ENCODE measurements around the gene LRRK1.
A peak's percentile ranks its signal among the peaks of the same experiment; 100 is the strongest.

LRRK1 gene

DNA sequence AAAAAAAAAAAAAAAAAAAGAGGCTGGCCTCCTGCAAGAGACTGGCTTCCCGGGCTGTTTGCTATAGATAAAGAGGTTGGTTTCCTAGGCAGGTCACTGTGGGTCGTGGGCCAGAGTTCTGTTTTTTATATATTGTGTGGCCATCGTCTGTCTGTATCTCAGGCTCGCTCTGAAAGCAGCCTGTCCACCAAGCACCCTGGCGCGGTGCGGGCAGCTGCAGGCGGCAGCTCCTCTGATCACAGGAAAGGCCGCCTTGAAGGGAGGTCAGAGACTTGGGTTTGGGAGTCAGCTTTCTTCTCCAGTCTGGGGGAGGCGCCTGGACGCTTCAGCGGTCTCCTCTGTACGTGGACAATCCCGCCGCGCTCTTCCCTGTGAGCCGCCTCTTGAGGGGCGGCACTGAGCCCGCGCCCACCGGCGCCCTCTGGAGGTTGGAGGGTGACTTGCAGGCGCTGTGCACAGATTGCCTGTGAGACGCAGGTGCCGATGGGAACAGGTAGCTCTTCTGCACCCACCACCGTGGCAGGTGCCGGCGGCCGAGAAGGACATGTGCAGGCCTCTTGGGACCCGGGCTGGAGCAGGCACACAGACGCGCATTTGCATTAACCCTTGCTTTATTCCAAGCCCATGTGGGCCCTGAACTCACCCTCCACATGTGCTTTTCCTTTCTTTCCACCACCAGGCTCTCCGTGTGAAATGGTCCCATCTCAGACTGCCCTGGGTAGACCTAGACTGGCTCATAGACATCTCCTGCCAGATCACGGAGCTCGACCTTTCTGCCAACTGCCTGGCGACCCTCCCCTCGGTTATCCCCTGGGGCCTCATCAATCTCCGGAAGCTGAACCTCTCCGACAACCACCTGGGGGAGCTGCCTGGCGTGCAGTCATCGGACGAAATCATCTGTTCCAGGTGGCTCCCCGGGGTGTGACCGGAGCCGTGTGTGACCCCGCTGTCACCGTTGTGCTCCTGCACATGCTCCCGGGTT is 89.3 kb downstream of the LRRK1 start:
- DNase-seq, result peak; percentile 62 to 81 (median 72)

DNA sequence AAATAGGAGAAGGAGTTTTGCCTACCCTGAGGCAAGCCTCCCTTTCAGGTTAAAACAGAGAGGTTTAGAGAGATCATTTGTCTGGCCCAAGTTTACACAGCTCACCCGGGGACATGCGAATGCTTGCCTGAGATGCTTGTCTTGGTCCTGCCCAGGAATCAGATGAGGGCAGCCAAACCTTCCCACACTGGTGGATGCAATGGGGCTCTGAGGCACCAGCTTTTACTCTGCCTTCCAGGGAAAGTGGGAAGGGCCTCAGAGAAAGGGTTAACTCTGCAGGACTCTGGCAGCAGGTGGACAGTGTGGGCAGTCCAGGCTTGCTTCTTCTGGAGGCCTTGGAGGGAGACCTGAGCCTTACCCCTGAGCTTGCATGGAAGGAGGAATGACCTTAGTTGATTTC is 90.0 kb downstream of the LRRK1 start:
- no peak for DNase-seq

DNA sequence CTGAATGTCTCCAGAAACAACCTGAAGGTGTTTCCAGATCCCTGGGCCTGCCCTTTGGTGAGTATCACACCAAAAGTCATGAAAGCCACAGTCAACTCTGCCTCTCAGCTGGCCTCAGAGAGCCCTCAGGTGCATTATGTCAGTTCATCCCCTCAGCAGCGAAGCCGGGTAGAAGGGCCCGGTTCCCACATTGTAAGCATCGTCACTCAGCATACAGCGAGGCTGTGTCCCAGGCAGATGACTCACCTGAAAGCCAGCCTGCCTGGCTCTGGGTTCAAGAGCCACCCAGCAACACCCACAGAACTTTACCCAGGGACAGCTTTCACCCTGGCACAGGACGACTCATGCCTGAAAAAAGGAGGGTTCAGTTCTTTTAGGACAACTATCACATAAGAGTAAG is 91.6 kb downstream of the LRRK1 start:
- no peak for DNase-seq

DNA sequence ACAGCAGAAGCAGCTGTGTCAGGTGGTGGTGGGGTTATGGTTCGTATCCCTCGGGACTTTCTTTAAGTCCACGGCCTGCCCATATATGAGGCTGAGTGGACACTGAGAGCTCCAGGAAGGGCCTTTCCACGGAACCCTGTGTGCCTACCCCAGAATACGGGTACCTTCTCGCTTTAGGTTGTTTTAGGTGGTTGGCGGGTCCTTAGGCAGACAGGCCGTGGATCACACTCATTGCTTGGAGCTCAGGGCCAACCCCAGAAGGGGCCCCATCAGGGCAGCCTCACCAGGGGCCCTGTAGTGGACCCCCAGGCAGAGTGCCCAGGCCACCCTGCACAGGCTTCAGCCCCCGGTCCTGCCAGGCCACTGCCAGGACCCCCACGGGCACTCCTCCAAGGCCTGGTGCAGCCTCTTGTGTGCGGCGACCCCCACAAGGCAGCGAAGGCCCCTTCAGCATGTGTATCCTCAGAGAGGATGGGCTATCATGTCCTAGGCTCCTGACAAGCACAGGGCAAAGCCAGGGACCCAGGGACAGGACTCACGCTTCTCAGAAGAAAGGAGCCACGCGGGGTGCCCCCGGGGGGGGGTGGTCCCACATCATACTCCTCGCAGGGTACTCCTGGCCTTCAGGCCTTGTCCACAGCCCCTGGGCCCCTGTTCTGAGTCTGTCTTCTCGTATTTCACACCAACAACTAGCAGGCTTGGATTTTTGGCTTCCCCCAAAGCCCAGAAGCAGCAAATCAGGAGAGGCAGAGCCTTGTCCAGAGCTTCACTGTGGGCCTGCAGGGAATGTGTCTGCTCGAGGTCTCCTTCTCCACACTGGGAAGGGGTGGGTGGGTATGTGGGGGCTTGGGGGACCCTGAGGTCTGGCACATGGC is 93.4 kb downstream of the LRRK1 start:
- no peak for DNase-seq

DNA sequence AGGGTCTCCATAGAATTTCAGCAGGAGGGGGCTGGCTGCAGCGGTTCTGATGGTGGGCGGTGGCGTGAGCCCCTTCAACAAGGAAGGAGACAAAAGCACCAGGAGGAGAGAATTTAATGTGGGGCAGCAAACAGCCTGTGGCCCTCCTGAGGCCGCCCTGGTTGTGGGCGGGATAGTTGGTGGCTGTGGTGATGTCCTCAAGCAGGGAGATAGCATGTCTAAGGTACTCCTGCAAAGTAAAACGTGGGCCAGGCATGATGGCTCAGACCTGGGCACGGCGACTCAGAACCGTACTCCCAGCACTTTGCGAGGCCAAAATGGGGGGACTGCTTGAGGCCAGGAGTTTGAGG is 94.0 kb downstream of the LRRK1 start:
- DNase-seq, result no peak

DNA sequence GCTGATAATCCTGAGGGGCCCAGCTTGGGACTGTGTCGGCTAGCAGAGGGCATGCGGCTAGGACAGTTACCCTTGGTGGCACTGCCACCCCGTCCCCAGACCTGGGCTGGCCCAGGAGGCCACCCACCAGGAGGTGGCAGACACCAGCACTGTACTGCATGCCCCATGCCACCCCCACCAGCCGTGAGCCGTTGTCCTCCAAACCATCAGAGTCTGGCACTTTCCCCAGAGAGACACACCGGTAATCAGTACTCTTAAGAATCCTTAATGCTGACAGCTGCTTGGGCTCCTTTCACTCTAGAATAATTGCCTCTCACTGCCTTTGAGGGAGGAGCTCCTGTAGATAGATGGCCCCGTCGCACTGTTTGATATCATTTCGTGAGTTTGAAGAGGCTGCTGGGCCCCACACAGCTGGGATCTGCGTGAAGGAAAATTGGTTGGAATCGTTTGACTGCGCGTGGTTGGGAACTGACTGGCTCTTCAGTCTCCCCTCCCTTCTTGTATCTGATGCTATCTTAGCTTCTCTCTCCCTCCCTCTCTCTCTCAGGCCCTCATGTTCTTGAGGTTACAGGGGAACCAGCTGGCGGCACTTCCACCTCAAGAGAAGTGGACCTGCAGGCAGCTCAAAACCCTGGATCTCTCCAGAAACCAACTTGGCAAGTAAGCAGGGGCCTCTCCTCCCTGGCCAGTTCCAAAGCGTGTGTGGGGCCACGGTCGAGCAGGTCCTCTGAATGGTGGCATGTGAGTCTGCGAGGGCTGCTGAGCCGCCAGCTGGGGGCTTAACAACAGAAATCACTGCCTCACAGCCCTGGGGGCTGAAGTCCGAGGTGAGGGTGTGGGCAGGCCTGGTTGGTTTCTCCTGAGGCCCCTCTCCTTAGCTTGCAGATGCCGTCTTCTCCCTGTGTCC is 94.9 kb downstream of the LRRK1 start:
- DNase-seq, result no peak

DNA sequence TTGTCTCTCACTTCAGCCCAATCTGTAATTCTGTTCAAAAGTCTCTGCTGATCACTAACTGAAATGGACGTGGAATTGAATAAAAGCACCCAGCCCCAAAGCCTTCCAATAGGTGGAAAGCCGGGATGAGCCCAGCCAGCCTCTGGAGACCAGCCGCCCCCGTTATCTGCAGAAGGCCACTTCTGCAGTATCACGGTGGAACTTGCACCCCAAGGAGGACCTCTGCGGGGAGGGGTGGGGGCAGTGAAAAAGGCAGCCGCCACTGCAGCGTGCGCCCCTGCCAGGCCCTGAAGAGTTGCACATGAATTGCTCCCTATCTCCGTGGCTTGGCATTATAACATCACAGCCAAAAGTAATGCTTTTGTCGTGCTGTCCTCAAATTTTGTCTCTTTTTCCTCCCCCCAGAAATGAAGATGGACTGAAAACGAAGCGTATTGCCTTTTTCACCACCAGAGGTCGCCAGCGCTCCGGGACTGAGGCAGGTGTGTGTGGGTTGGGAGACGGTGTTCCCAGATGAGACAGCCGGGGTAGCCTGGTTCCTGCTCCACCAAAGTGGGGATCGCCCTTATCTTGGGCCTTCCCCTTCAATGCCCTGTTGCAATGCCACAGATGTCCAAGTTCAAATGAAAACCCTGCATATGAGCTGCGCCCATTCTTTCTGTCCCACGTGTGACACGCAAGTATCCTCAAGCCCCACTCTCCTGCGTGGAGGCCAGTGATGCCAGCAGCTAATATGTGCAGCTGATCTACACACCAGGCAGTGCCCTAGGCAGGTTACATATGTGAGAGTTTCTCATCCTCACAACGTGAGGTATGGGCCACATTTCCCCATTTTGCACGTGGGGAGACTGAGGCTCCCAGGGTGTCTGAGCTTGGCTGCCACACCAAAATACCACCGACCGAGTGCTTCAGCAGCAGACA is 96.0 kb downstream of the LRRK1 start:
- DNase-seq, result peak; percentile 19 to 53 (median 42)

DNA sequence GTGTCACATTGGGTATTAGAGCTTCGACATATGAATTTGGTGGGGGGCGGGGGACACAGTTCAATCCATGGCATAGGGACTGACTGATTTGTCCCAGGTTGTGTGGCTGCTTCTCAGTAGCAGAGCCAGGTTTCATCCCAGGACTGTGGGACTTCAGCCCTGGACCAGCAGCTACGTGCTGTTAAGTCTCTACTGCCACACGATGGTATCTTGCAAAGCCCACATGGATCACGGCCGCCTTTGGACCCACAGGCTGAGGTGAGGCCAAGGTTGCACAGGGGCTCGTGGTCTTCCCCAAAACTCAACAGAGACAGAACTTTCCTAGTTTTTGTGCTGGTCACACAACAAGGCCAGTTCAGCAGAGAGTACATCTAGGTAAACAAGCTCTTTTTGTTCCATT is 97.4 kb downstream of the LRRK1 start:
- no peak for DNase-seq

DNA sequence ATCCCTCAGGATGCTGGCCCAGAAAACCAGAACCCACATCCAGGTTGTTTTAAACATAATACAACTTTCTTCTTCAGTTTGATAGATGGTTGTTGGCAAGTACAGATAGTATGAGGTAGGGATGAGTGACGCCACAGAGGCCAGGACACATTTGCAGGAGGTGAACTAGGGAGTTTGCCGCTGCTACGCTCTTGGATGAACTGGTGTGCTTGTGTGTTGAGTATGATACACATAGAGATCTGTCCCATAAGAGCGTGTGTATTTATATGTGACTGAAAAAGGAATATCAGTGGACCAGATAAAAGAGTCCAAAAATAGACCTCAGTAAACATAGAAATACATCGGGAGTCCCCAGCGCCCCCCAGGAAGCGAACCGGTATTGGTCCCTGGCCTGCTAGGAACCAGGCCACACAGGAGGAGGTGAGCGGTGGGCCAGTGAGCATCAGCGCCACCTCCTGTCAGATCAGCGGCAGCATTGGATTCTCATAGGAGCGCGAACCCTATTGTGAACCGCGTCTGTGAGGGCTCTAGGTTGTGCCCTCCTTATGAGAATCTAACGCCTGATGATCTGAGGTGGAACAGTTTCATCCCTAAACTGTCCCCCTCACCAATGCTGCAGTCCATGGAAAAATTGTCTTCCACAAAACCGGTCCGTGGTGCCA is 98.1 kb downstream of the LRRK1 start:
- DNase-seq, result no peak

DNA sequence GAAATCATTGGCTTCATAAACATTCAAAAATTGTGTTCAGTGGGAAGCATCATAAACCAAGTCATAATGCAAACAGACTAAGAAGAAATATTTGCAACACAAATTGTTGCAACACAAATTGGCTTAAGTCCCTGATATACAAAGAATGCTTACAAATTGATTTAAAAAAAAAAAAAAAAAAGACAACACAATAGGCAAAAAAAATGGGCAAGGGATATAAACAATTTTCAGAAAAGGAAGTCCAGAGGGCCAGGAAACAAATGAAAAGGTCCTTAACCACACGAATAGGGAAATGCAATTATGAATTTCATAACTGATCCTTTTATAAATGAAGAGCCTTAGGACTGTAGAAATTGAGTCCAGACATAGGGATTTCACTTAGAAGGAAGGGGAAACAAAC is 98.9 kb downstream of the LRRK1 start:
- no peak for DNase-seq

DNA sequence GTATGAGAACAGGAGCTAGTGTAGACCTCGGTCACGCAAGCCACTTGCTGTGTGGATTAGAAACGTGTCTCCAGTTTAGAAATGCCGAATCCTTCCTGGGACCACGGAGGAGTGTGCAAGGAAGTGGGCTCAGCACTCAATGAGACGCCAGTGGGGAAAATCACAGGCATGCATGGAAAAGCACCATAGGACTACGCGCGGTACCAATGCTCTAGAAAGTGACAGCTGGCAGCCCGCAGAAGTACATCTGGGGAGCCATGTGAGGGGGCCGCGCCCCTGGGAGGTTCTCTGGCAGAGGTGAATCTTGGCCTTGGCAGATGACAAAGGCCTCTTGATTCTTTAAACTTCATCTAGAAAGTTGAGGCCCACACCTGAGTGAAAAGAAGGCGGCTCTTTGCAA is 99.3 kb downstream of the LRRK1 start:
- no peak for DNase-seq

DNA sequence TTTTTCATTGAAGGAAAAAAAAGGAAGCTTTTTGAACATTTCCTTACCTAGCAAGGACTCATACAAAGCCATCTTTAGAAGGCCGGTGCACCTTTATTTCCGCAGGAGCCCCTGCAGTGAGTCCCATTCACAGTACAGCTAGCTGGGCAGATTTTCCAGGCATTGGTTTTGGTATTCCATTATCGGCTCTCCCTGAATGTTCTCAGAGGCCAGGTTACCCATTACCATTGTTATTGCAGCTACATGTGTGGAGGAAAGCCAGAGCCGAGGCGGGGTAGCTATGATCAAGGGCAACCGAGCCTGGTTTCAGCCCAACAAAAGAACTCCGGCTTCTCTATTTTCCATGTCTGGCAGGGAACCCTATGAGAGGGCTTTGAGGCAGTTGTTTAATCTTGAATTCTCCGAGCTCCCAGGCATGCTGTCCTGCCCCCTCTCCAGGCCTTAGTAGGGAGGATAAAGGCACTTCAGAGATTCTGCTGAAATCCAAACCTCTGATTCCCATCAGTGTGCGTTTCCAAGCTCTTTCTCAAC is 100.3 kb downstream of the LRRK1 start:
- DNase-seq, result no peak

DNA sequence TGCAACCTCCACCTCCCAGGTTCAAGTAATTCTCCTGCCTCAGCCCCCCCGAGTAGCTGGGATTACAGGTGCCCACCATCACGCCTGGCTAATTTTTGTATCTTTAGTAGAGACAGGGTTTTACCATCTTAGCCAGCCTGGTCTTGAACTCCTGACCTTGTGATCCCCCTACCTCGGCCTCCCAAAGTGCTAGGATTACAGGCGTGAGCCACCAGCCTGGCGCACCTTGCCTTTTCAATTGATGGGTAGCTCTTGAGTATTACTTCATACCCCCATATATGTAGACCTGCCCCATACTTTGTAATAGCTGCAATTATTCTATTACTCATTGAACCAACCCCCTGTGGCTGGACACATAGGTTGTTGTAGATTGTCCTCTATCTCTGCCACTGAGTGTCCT is 101.3 kb downstream of the LRRK1 start:
- no peak for DNase-seq

DNA sequence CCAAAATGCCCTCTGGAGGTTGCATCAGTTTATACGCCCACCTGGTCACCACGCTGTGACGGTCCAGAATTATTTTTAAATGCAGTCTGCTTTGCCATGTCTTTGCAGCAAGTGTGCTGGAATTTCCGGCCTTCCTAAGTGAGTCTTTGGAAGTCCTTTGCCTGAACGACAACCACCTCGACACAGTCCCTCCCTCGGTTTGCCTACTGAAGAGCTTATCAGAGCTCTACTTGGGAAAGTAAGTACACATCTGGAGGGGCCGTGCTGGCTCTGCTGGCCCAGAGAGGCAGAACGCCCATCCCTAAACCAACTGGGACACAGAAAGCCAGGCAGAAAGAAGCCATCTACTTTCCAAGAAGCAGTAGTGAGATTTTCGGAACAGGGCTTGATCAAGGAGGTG is 101.8 kb downstream of the LRRK1 start:
- DNase-seq, result no peak

DNA sequence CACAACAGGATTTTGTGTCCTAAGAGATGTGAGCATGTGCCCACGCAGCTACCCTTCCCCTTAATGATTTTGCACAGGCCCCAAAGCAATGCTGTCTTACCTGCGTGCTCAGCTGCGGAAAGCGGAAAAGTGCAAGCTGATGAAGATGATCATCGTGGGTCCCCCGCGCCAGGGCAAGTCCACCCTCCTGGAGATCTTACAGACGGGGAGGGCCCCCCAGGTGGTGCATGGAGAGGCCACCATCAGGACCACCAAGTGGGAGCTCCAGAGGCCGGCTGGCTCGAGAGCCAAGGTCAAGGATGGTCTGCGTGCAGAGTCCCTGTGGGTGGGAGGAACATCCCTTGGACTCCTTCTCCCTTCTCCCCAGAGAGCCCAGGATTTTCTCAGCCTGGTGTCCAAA is 103.1 kb downstream of the LRRK1 start:
- DNase-seq, result no peak

DNA sequence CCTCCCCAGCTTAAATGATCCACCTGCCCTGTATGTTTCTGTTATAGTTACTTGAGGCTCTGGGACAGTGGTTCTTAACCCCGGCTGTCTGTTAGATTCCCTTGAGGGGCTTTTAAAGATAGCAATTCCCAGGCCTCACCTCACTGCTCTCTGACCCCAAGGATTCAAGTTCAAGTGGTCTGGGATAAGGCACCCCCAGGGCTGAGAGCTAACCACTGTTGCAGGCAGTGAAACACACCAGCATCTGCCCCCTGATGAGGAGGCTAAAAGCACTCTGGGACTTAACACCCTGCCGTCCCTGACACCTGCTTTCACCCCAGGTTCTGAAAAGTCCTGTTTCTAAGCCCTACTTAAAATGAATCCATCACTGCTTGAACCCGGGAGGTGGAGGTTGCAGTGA is 103.7 kb downstream of the LRRK1 start:
- DNase-seq, result no peak

DNA sequence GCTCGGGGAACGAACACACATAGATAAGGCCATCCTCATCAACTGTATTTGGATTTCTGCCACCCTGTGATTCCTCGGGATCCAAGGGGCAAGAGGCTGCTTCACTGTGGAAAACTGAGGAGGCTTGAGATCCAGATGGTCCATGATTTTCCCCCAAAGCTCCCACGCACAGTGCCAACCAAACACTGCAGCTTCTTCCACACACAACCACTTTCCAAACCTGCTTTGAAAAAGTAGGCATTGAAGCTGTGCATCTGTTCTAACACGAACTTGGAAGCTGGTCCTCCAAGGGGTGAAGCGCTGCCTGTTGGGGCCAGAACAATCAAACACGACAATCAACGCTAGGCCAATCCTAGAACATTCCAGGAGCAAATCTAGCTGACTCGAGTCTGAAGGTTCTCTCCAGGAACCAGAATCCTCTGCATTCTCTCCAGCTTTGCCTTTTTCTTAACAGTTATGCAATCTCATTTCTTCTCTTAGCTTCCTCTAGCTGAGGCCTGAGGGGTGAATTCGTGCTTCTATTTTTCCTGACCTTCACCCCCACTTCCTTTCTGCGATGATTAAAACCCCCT is 104.4 kb downstream of the LRRK1 start:
- DNase-seq, result no peak

DNA sequence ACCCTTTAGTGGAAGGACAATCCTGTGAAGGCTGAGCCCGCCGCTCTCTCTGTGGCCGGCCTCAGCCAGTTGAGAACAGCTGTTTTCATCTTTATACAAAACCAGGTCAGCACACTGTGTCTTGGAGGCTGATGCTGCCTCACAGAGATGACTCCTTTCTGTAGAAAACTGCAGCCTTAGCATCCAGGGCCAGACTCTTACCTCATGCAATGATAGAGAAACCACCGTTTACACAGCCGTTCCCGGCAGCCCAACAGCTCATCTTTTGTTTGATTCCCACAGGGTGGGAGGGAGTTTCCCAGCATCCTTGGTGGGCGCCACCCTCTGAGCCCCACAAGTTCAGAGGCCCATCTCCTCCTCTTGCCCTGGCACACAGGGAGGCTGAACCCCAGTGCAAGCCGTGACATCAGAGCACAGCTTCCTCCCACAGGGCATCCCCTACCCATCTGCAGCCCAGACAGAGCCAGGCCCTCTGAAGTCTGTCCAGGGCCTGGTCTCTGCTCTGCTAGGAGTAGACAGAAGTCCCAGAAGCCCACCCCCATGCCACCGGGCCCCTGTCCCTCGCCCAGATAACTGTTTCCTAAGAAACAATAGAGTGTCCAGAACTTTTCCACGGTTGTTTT is 105.0 kb downstream of the LRRK1 start:
- DNase-seq, result no peak

DNA sequence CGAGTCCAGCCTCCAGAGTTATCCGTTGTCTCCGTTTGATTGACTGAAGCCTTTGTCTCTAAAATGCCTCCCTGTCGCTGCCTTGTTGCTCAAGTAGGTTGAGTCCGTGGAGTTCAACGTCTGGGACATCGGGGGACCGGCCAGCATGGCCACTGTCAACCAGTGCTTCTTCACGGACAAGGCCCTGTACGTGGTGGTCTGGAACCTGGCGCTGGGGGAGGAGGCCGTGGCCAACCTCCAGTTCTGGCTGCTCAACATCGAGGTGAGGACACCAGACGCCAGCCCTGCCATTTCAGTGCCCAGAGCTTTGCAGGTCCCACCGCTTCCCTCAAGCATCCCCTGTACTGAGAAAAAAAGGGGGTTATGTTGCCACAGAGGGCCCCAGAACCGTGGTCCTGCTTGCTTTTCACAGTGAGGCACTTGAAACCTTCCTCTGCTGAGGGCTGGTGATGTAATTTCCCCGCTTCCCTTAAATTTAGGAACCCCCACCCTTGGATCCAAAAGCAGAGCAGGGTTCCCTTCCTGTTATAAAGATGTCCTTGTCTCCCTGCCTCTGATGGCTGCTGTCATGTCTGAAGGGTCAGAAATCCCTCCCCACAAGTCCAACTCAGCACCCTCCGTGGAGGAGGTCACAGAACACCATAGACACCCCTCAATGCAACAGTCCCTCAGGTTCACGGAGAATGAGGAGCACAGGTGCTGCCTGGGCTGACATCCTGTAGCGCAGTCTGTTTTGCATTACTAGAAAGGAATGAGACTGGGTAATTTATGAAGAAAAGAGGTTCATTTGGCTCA is 105.7 kb downstream of the LRRK1 start:
- no peak for DNase-seq

All from T-helper 2 cell (primary cell).